Activated T-helper 2 cell treated with anti-CD3 and anti-CD28 coated beads, Interferon-gamma antibody, Interleukin-2, Interleukin-4, amounts not matched to agents 10 μg/mL and 5 μg/mL and 100 μg/mL, durations not matched to agents 14 hours and 24 hours and 36 hours (primary cell): ENCODE measurements around the gene GID4. TPM values are rescaled to one million over a fixed set of nuclear protein-coding genes. Genes with fewer than 3 reads are reported as not detected.

ENCODE experiments used
- DNase-seq: peaks from one replicate; pipeline ENCODE4 v3.0.0; 2021; ENCODE audit warnings: low spot score
- H3K27ac Mint-ChIP-seq: one replicate; pipeline ENCODE4 v1.8.0; 2021; ENCODE audit warnings: mixed read lengths
- H3K27me3 Mint-ChIP-seq: one replicate; pipeline ENCODE4 v1.8.0; 2021; ENCODE audit warnings: low read depth, mixed read lengths
- H3K36me3 Mint-ChIP-seq: one replicate; pipeline ENCODE4 v1.8.0; 2021; ENCODE audit warnings: low read depth, mixed read lengths
- H3K4me1 Mint-ChIP-seq: one replicate; pipeline ENCODE4 v1.8.0; 2021; ENCODE audit warnings: low read depth, mixed read lengths
- H3K4me3 Mint-ChIP-seq: one replicate; pipeline ENCODE4 v1.8.0; 2021; ENCODE audit warnings: low read depth, mild to moderate bottlenecking, moderate library complexity, mixed read lengths
- H3K9me3 Mint-ChIP-seq: one replicate; pipeline ENCODE4 v1.8.0; 2021; ENCODE audit warnings: mixed read lengths
- intact Hi-C: fragments of 100-400 bp; cut with micrococcal nuclease; formaldehyde crosslinking; loops from one replicate; pipeline ENCODE4 v1.15.1; 2023
- total RNA-seq: library from RNA; stranded (reverse); gene quantifications from 2 replicates; pipeline ENCODE4 v1.2.3, GENCODE V29; 2022

Gene GID4
- total RNA-seq, 1 donor from 2014 or later: 10.8 TPM

- peaks cover 4% of the 10 kb centered on the region for H3K9me3 Mint-ChIP-seq
- no peak for DNase-seq
- H3K4me1 Mint-ChIP-seq: no peaks in the 10 kb centered on the region
- no peaks in the 10 kb centered on the region for H3K36me3 Mint-ChIP-seq
- H3K4me3 Mint-ChIP-seq: no peak overlapping the region
- H3K27me3 Mint-ChIP-seq: no peaks in the 10 kb centered on the region
- no peak overlapping the region for H3K27ac Mint-ChIP-seq
- intact Hi-C loops: no loop called here
These were observed 76.9 kb downstream of the GID4 start for GRCh38 chr17:18116078-18116477.

GRCh38 chr17:18117533-18117932 is 78.3 kb downstream of the GID4 start:
- no peaks in the 10 kb centered on the region for H3K4me1 Mint-ChIP-seq
- H3K27ac Mint-ChIP-seq: no peak overlapping the region
- intact Hi-C loops: no loop called here
- no peak for DNase-seq
- no peaks in the 10 kb centered on the region for H3K27me3 Mint-ChIP-seq
- no peak overlapping the region for H3K4me3 Mint-ChIP-seq
- H3K9me3 Mint-ChIP-seq: peaks cover 4% of the 10 kb centered on the region
- no peaks in the 10 kb centered on the region for H3K36me3 Mint-ChIP-seq

Other genes with a start within 250 kb of the GID4 start
- gene SREBF1, start 202.4 kb upstream of the GID4 start, total RNA-seq: 166 and 175 TPM in 2 replicates
- 9.4 and 13.4 TPM in 2 replicates for gene TOM1L2, start 67.0 kb upstream of the GID4 start, total RNA-seq
- gene DRC3, start 66.5 kb upstream of the GID4 start, total RNA-seq: not detected in 2 replicates
- gene ATPAF2, start 240 bp upstream of the GID4 start, total RNA-seq: 29.9 and 31.3 TPM in 2 replicates
- 57.9 and 62.2 TPM in 2 replicates for gene DRG2, start 48.5 kb downstream of the GID4 start, total RNA-seq
- gene MYO15A, start 69.3 kb downstream of the GID4 start, total RNA-seq: 0.64 and 0.80 TPM in 2 replicates
- 164 and 165 TPM in 2 replicates for gene ALKBH5, start 144.4 kb downstream of the GID4 start, total RNA-seq
- gene LLGL1, start 186.2 kb downstream of the GID4 start, total RNA-seq: 23.0 and 24.7 TPM in 2 replicates
- gene FLII, start 219.3 kb downstream of the GID4 start, total RNA-seq: 334 and 340 TPM in 2 replicates
- 6.8 and 7.9 TPM in 2 replicates for gene MIEF2, start 221.3 kb downstream of the GID4 start, total RNA-seq